WTC11 (cell line): ENCODE results near the gene PTPRC. TPM values are rescaled to one million over a fixed set of nuclear protein-coding genes. Genes with fewer than 3 reads are reported as not detected.

Experiments
- ATAC-seq: fragments of 200-7000 bp; cut with Tn5 transposase; 2 replicates; pipeline ENCODE4 v1.10.0; 2021; ENCODE audit warnings: mild to moderate bottlenecking, moderate library complexity
- CTCF ChIA-PET: fragments of 300-600 bp; sonication (Branson Sonifier 250); formaldehyde crosslinking; loops from one replicate; lab custom pipeline; 2021; ENCODE audit warnings: antibody characterized with exemption; lab: Charles Lee
- POLR2A ChIA-PET: fragments of 350-600 bp; sonication (Branson Sonifier 250); formaldehyde crosslinking; loops from one replicate; lab custom pipeline; 2021; ENCODE audit warnings: antibody characterized with exemption; lab: Charles Lee
- DNase-seq: peaks from one replicate; pipeline ENCODE4 v3.0.0; 2021; ENCODE audit warnings: low spot score
- H3K27ac Mint-ChIP-seq: 2 replicates; pipeline ENCODE4 v1.8.0; 2021; ENCODE audit warnings: mixed read lengths
- H3K27me3 Mint-ChIP-seq: 2 replicates; pipeline ENCODE4 v1.8.0; 2021; ENCODE audit warnings: low read depth, mild to moderate bottlenecking, moderate library complexity, mixed read lengths
- H3K36me3 Mint-ChIP-seq: 2 replicates; pipeline ENCODE4 v1.8.0; 2021; ENCODE audit warnings: mixed read lengths
- H3K4me1 Mint-ChIP-seq: 2 replicates; pipeline ENCODE4 v1.8.0; 2022; ENCODE audit warnings: mixed read lengths
- H3K4me3 Mint-ChIP-seq: 2 replicates; pipeline ENCODE4 v1.8.0; 2021; ENCODE audit warnings: mild to moderate bottlenecking, moderate library complexity, mixed read lengths
- H3K9me3 Mint-ChIP-seq: 2 replicates; pipeline ENCODE4 v1.8.0; 2021; ENCODE audit warnings: mixed read lengths
- ESRRA ChIP-seq: sonication (generic); formaldehyde crosslinking; IDR thresholded peaks from 2 replicates; pipeline ENCODE4 v1.8.1; 2022; ENCODE audit warnings: mild to moderate bottlenecking, missing genetic modification reagents, borderline replicate concordance
- FOXJ3 ChIP-seq: sonication (generic); formaldehyde crosslinking; IDR thresholded peaks from 2 replicates; pipeline ENCODE4 v1.9.0; 2021; ENCODE audit warnings: missing genetic modification reagents, mild to moderate bottlenecking, borderline replicate concordance
- FOXK1 ChIP-seq: sonication (generic); formaldehyde crosslinking; IDR thresholded peaks from 2 replicates; pipeline ENCODE4 v1.8.0; 2022; ENCODE audit warnings: mild to moderate bottlenecking, moderate library complexity, missing genetic modification reagents
- JAZF1 ChIP-seq: fragments of 250-450 bp; sonication (Bioruptor Pico); IDR thresholded peaks from 2 replicates; pipeline ENCODE4 v1.9.0; 2021; ENCODE audit warnings: moderate library complexity, mild to moderate bottlenecking, inconsistent platforms
- KAT7 ChIP-seq: sonication (generic); formaldehyde crosslinking; IDR thresholded peaks from 2 replicates; pipeline ENCODE4 v1.8.1; 2023; ENCODE audit warnings: missing genetic modification reagents, mild to moderate bottlenecking, borderline replicate concordance
- MLX ChIP-seq: sonication (generic); formaldehyde crosslinking; IDR thresholded peaks from 2 replicates; pipeline ENCODE4 v1.8.1; 2023; ENCODE audit warnings: mild to moderate bottlenecking, missing genetic modification reagents, moderate library complexity
- MXD4 ChIP-seq: fragments of 250-450 bp; sonication (Bioruptor Pico); IDR thresholded peaks from 2 replicates; pipeline ENCODE4 v1.8.0; 2021; ENCODE audit warnings: mild to moderate bottlenecking, moderate library complexity, borderline replicate concordance
- MYBL2 ChIP-seq: sonication (generic); formaldehyde crosslinking; IDR thresholded peaks from 2 replicates; pipeline ENCODE4 v1.8.1; 2023; ENCODE audit warnings: mild to moderate bottlenecking, moderate library complexity, missing genetic modification reagents
- NFYB ChIP-seq: sonication (generic); formaldehyde crosslinking; conservative IDR thresholded peaks from 2 replicates; pipeline ENCODE4 v1.8.0; 2022; ENCODE audit warnings: low read depth, missing genetic modification reagents
- NR3C1 ChIP-seq: sonication (generic); formaldehyde crosslinking; conservative IDR thresholded peaks from 2 replicates; pipeline ENCODE4 v1.8.1; 2023; ENCODE audit warnings: low read depth, mild to moderate bottlenecking, missing genetic modification reagents
- PREB ChIP-seq: sonication (generic); formaldehyde crosslinking; IDR thresholded peaks from 2 replicates; pipeline ENCODE4 v1.8.1; 2022; ENCODE audit warnings: mild to moderate bottlenecking, missing genetic modification reagents, moderate library complexity, borderline replicate concordance
- TEAD4 ChIP-seq: sonication (generic); formaldehyde crosslinking; IDR thresholded peaks from 2 replicates; pipeline ENCODE4 v1.8.0; 2022; ENCODE audit warnings: mild to moderate bottlenecking, missing genetic modification reagents
- USF1 ChIP-seq: sonication (generic); formaldehyde crosslinking; IDR thresholded peaks from 2 replicates; pipeline ENCODE4 v1.8.0; 2022; ENCODE audit warnings: mild to moderate bottlenecking, missing genetic modification reagents
- ZBTB43 ChIP-seq: sonication (generic); formaldehyde crosslinking; IDR thresholded peaks from 2 replicates; pipeline ENCODE4 v1.8.1; 2023; ENCODE audit warnings: mild to moderate bottlenecking, missing genetic modification reagents
- ZNF416 ChIP-seq: fragments of 250-450 bp; sonication (Bioruptor Pico); IDR thresholded peaks from 2 replicates; pipeline ENCODE4 v1.9.0; 2021; ENCODE audit warnings: mild to moderate bottlenecking, inconsistent platforms
- ZNF532 ChIP-seq: fragments of 250-450 bp; sonication (Bioruptor Pico); IDR thresholded peaks from 2 replicates; pipeline ENCODE4 v1.9.0; 2021; ENCODE audit warnings: mild to moderate bottlenecking, borderline replicate concordance
- total RNA-seq: library from RNA; stranded (reverse); gene quantifications from 3 replicates; pipeline ENCODE4 v1.2.3, GENCODE V29; 2021

The PTPRC gene
- total RNA-seq, 1 experiment from 2014 or later: 1.4 TPM

- ChIA-PET CTCF (no interaction called here), POLR2A (no interaction called here)
- H3K36me3 Mint-ChIP-seq: no peaks in the 10 kb centered on the region
These were observed 17.7 kb upstream of the PTPRC start for GRCh38 chr1:198620951-198621824.

More at GRCh38 chr1:198620951-198621824, 17.7 kb upstream of the PTPRC start:
- ATAC-seq (peak; percentile 28; the same call in 1 of the 2 replicates), DNase-seq (no peak)
- TF ChIP-seq ESRRA (CRISPR knock-in tag) (no peak), PREB (no peak), ZNF532 (CRISPR knock-in tag) (no peak), TEAD4 (no peak), MXD4 (no peak), FOXK1 (no peak), ZNF416 (CRISPR knock-in tag) (no peak), NR3C1 (no peak), KAT7 (CRISPR knock-in tag) (no peak), ZBTB43 (CRISPR knock-in tag) (no peak), USF1 (CRISPR knock-in tag) (no peak), NFYB (CRISPR knock-in tag) (no peak), MLX (no peak), FOXJ3 (no peak), JAZF1 (CRISPR knock-in tag) (no peak), MYBL2 (CRISPR knock-in tag) (no peak)
- Mint-ChIP-seq H3K9me3 (no peaks in the 10 kb centered on the region), H3K4me3 (no peak overlapping the region), H3K27me3 (no peaks in the 10 kb centered on the region), H3K27ac (no peak overlapping the region), H3K4me1 (peaks cover 9% of the 10 kb centered on the region)
